Measurements from ENCODE around the gene CCDC50. TPM values are rescaled to one million over a fixed set of nuclear protein-coding genes. Genes with fewer than 3 reads are reported as not detected.

The CCDC50 gene
- total RNA-seq, 6 donors from 2014 or later, result 54.7 to 99.8 (median 72.5) TPM

DNA sequence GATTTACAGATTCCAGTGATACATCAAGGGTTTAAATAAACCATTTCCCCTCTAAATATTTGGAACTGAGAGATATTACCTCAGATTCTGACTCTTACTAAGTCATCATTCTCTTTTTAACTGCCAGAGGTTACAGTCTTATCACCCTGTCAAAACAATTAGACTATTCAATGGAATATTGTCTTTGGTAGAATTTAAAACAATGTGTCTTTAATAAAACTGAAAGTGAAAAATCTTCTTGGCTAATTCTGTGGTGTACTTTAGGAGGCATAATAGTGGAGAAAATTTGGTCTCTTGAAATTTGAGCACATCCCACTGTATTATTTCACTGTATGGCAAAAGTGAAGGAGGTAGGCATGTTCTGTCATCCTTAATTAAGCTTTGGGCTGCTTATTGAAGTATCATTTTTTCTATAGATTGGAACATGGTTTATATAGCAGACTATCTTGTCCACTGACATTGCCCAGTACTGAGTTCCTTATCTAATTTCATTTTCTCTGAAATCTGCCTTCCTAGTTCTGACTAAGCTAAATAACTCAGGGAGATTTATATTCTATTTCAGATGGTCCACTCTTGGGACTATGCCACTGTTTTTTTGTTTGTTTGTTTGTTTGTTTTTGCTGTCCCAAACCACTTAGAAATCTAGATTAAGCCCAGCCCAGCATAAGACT lies 49.1 kb downstream of the CCDC50 start:
- Histone ChIP-seq H3K4me3 (no peak overlapping the region), H3K36me3 (peaks cover 0 to 49% (median 20%) of the 10 kb centered on the region in 4 donors), H3K4me1 (peaks cover 10 to 32% (median 20%) of the 10 kb centered on the region in 4 donors), H3K27me3 (no peaks in the 10 kb centered on the region), H3K27ac (no peak overlapping the region), H3K9me3 (no peaks in the 10 kb centered on the region)
- DNase-seq (no peak), ATAC-seq (ENCODE audit: low FRiP score in 2 of 2) (no peak)
- TF ChIP-seq POLR2A (IDR thresholded peaks at IDR 0.05), result no peak
- TF ChIP-seq, protein P1, sequence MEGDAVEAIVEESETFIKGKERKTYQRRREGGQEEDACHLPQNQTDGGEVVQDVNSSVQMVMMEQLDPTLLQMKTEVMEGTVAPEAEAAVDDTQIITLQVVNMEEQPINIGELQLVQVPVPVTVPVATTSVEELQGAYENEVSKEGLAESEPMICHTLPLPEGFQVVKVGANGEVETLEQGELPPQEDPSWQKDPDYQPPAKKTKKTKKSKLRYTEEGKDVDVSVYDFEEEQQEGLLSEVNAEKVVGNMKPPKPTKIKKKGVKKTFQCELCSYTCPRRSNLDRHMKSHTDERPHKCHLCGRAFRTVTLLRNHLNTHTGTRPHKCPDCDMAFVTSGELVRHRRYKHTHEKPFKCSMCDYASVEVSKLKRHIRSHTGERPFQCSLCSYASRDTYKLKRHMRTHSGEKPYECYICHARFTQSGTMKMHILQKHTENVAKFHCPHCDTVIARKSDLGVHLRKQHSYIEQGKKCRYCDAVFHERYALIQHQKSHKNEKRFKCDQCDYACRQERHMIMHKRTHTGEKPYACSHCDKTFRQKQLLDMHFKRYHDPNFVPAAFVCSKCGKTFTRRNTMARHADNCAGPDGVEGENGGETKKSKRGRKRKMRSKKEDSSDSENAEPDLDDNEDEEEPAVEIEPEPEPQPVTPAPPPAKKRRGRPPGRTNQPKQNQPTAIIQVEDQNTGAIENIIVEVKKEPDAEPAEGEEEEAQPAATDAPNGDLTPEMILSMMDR (IDR thresholded peaks at IDR 0.05), result no peak
- TF ChIP-seq EP300 (IDR thresholded peaks at IDR 0.05), result no peak
- TF ChIP-seq POLR2AphosphoS5 (IDR thresholded peaks at IDR 0.05), result no peak

DNA sequence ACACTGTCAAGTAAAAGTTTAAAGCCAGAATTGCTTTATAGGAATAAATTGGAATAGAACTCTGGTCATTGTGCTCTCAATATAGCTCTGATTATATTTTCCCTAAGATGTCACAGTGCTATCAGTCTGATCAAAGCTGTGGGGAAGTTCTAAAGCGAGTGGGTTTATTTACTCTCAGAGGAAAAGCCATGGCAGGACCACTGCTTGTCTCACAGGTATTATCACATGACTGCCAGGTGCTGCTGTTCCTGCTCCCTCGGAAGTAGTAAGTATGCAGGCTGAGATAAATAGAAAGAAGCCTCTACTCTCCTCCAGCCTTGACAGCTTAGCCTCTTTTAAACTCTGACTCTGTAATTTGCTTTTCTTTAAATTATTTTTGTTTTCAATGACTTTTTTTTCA lies 50.3 kb downstream of the CCDC50 start:
- H3K4me1 ChIP-seq, result peaks cover 10 to 32% (median 20%) of the 10 kb centered on the region in 4 donors
- no peak for DNase-seq
- peaks cover 0 to 49% (median 20%) of the 10 kb centered on the region in 4 donors for H3K36me3 ChIP-seq
- 49 to 52% methylated on average over 2 of the region's 2 CpGs for WGBS, 2 donors
- no peak for TF ChIP-seq EP300 (IDR thresholded peaks at IDR 0.05)
- TF ChIP-seq, protein P1 (IDR thresholded peaks at IDR 0.05), result no peak
- no peak for TF ChIP-seq POLR2AphosphoS5 (IDR thresholded peaks at IDR 0.05)
- no peak for TF ChIP-seq POLR2A (IDR thresholded peaks at IDR 0.05)
- H3K9me3 ChIP-seq, result no peaks in the 10 kb centered on the region
- H3K27ac ChIP-seq, result no peak overlapping the region
- ATAC-seq (ENCODE audit: low FRiP score in 2 of 2), result no peak
- no peak overlapping the region for H3K4me3 ChIP-seq
- no peaks in the 10 kb centered on the region for H3K27me3 ChIP-seq

DNA sequence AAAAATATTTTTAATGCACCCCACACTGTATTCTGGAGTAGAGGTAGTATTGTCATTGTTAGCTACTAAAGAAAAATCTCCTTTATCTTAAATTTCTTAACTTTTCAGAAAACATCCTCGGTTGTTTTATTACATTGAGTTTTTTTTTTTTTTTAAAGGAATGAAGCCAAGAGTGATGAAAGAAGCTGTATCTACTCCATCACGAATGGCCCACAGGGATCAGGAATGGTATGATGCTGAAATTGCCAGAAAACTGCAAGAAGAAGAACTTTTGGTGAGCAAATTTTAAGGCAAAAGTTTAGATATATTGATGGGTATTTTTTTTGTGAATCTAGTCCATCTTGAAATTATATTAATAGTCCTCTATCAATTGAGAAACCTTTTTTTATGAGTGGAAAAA lies 50.8 kb downstream of the CCDC50 start:
- Histone ChIP-seq H3K27ac (no peak overlapping the region), H3K4me3 (no peak overlapping the region), H3K36me3 (peaks cover 0 to 44% (median 20%) of the 10 kb centered on the region in 4 donors), H3K27me3 (no peaks in the 10 kb centered on the region), H3K9me3 (no peaks in the 10 kb centered on the region), H3K4me1 (peaks cover 10 to 32% (median 20%) of the 10 kb centered on the region in 4 donors)
- no peak for ATAC-seq (ENCODE audit: low FRiP score in 2 of 2)
- no peak for TF ChIP-seq POLR2AphosphoS5 (IDR thresholded peaks at IDR 0.05)
- no peak for TF ChIP-seq EP300 (IDR thresholded peaks at IDR 0.05)
- TF ChIP-seq POLR2A (IDR thresholded peaks at IDR 0.05), result no peak
- TF ChIP-seq, protein P1 (IDR thresholded peaks at IDR 0.05), result no peak
- WGBS, 2 donors, result 51 to 57% methylated on average over 2 of the region's 2 CpGs
- no peak for DNase-seq

DNA sequence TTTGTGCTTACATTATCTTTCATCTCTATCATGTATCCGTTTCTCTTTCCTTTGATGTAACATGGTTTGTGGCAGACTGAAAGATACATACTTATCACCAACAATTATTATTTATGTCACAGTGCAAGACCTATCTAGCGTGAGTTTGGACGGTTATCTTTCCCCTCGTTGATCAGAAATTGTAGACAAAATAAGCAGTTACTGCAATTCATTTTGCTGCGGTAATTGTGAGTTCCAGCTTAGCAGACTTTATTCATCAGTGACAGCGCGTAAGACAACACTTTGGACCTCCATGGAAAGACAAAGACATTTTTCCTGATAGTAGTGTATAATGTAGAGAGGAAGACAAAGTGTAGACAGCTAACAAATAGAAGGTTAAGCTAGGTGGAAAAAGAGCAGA lies 52.1 kb downstream of the CCDC50 start:
- TF ChIP-seq EP300 (IDR thresholded peaks at IDR 0.05), result no peak
- no peak for TF ChIP-seq POLR2A (IDR thresholded peaks at IDR 0.05)
- TF ChIP-seq, protein P1 (IDR thresholded peaks at IDR 0.05), result no peak
- no peak for TF ChIP-seq POLR2AphosphoS5 (IDR thresholded peaks at IDR 0.05)
- DNase-seq (no peak), ATAC-seq (ENCODE audit: low FRiP score in 2 of 2) (no peak)
- Histone ChIP-seq H3K27ac (no peak overlapping the region), H3K4me3 (no peak overlapping the region), H3K36me3 (peaks cover 0 to 35% (median 16%) of the 10 kb centered on the region in 4 donors), H3K9me3 (no peaks in the 10 kb centered on the region), H3K4me1 (peaks cover 7 to 32% (median 19%) of the 10 kb centered on the region in 4 donors), H3K27me3 (no peaks in the 10 kb centered on the region)
- WGBS, 2 donors, result 81 to 91% methylated on average over 7 of the region's 7 CpGs

DNA sequence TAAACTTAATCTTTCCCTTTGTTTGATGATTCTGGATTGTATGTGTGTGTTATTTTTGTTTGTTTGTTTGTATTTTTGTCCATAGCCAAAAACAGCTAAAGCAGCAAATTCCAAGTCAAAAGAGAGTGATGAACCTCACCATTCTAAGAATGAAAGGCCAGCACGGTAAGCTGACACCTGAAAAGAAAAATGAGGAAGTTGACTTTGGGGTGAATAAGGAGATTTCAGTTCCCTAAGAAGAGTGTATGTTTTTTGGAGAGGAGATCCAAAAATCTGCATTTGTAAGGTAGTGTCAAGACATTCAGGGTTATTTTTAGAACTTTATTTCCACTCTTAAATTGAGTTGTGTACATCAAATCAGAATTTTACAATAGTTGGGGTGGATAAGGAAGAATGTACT lies 53.5 kb downstream of the CCDC50 start:
- no peak overlapping the region for H3K27ac ChIP-seq
- TF ChIP-seq POLR2A (IDR thresholded peaks at IDR 0.05), result no peak
- TF ChIP-seq POLR2AphosphoS5 (IDR thresholded peaks at IDR 0.05), result no peak
- no peak for TF ChIP-seq EP300 (IDR thresholded peaks at IDR 0.05)
- TF ChIP-seq, protein P1 (IDR thresholded peaks at IDR 0.05), result no peak
- H3K36me3 ChIP-seq, result peaks cover 0 to 35% (median 16%) of the 10 kb centered on the region in 4 donors
- DNase-seq (no peak), ATAC-seq (ENCODE audit: low FRiP score in 2 of 2) (no peak)
- no peaks in the 10 kb centered on the region for H3K27me3 ChIP-seq
- peaks cover 4 to 20% (median 12%) of the 10 kb centered on the region in 4 donors for H3K4me1 ChIP-seq
- H3K9me3 ChIP-seq, result no peaks in the 10 kb centered on the region
- WGBS, 2 donors, result 50 to 67% methylated on average over 1 of the region's 1 CpG
- no peak overlapping the region for H3K4me3 ChIP-seq

All from upper lobe of left lung (tissue), 6 donors.